ENCODE measurements around the gene SLC4A4.

The SLC4A4 gene

GRCh38 chr4:71587995-71588394 is 249.2 kb downstream of the SLC4A4 start:
- DNase-seq (ENCODE audit: insufficient read length, low spot score) = no peak
- FAIRE-seq = no peak

- DNase-seq (ENCODE audit: insufficient read length, low spot score) = no peak
- FAIRE-seq = no peak
Measured at GRCh38 chr4:71592793-71593192, 254.0 kb downstream of the SLC4A4 start.

- no peak for DNase-seq (ENCODE audit: insufficient read length, low spot score)
Measured at GRCh38 chr4:71593311-71593710, 254.5 kb downstream of the SLC4A4 start.

GRCh38 chr4:71595576-71596108 is 256.8 kb downstream of the SLC4A4 start:
- FAIRE-seq (no peak), DNase-seq (ENCODE audit: insufficient read length, low spot score) (no peak)

More at GRCh38 chr4:71593311-71593710, 254.5 kb downstream of the SLC4A4 start:
- no peak for FAIRE-seq

- no peak for FAIRE-seq
- no peak for DNase-seq (ENCODE audit: insufficient read length, low spot score)
Measured at GRCh38 chr4:71599578-71599977, 260.8 kb downstream of the SLC4A4 start.

GRCh38 chr4:71602289-71602900 is 263.6 kb downstream of the SLC4A4 start:
- FAIRE-seq (no peak), DNase-seq (ENCODE audit: insufficient read length, low spot score) (no peak)

GRCh38 chr4:71604785-71605184 is 266.0 kb downstream of the SLC4A4 start:
- no peak for DNase-seq (ENCODE audit: insufficient read length, low spot score)
- no peak for FAIRE-seq

GRCh38 chr4:71607109-71607508 is 268.3 kb downstream of the SLC4A4 start:
- no peak for DNase-seq (ENCODE audit: insufficient read length, low spot score)
- FAIRE-seq = no peak

- FAIRE-seq (no peak), DNase-seq (ENCODE audit: insufficient read length, low spot score) (peak; percentile 4)
Measured at GRCh38 chr4:71607780-71608677, 269.2 kb downstream of the SLC4A4 start.

- FAIRE-seq = no peak
- no peak for DNase-seq (ENCODE audit: insufficient read length, low spot score)
Measured at GRCh38 chr4:71608678-71609071, 269.9 kb downstream of the SLC4A4 start.

- FAIRE-seq = no peak
- no peak for DNase-seq (ENCODE audit: insufficient read length, low spot score)
Measured at GRCh38 chr4:71609167-71609566, 270.3 kb downstream of the SLC4A4 start.

- FAIRE-seq (no peak), DNase-seq (ENCODE audit: insufficient read length, low spot score) (no peak)
Measured at GRCh38 chr4:71609651-71610050, 270.8 kb downstream of the SLC4A4 start.

GRCh38 chr4:71614621-71615020 is 275.8 kb downstream of the SLC4A4 start:
- FAIRE-seq (no peak), DNase-seq (ENCODE audit: insufficient read length, low spot score) (no peak)

GRCh38 chr4:71616168-71616811 is 277.5 kb downstream of the SLC4A4 start:
- DNase-seq (ENCODE audit: insufficient read length, low spot score) (no peak), FAIRE-seq (no peak)
